ENCODE measurements around the gene UVSSA. TPM values are rescaled to one million over a fixed set of nuclear protein-coding genes. Genes with fewer than 3 reads are reported as not detected.
"Not testable (repeated sequence)": the region's sequence is repeated elsewhere in the genome, so short reads cannot be mapped to it uniquely, and the experiment has no call there.

Gene UVSSA
- total RNA-seq, 1 experiment from 2014 or later, result 2.5 TPM

GRCh38 chr4:1421657-1422056 lies 74.6 kb downstream of the UVSSA start:
- DNase-seq (ENCODE audit: low spot score), result no peak

- no peak for DNase-seq (ENCODE audit: low spot score)
Measured at GRCh38 chr4:1427010-1427409, 80.0 kb downstream of the UVSSA start.

- not testable (repeated sequence) for DNase-seq (ENCODE audit: low spot score)
Measured at GRCh38 chr4:1443688-1444172, 96.7 kb downstream of the UVSSA start.

Other genes with a start within 250 kb of the UVSSA start
- not detected in 2 replicates for gene RNF212, start 233.6 kb upstream of the UVSSA start, total RNA-seq (2014; rRNA removed; shearing (Covaris generic))
- 4.5 and 12.0 TPM in 2 replicates for gene SPON2, start 174.6 kb upstream of the UVSSA start, total RNA-seq (2014; rRNA removed; shearing (Covaris generic))
- gene CTBP1, start 98.1 kb upstream of the UVSSA start, total RNA-seq (2014; rRNA removed; shearing (Covaris generic)), result 81.0 and 106 TPM in 2 replicates
- 54.3 and 69.4 TPM in 2 replicates for gene MAEA, start 57.3 kb upstream of the UVSSA start, total RNA-seq (2014; rRNA removed; shearing (Covaris generic))
- not detected in 2 replicates for gene NKX1-1, start 59.2 kb downstream of the UVSSA start, total RNA-seq (2014; rRNA removed; shearing (Covaris generic))